Stomach smooth muscle (tissue), 2 donors: Measurements from ENCODE around the gene CYP24A1.
A peak's percentile ranks its signal among the peaks of the same experiment; 100 is the strongest.

ENCODE experiments used
- H3K27ac ChIP-seq: one replicate; pipeline ENCODE4 v1.7.0; 2013; ENCODE audit warnings: mild to moderate bottlenecking, low read length, inconsistent platforms
- H3K27me3 ChIP-seq, 2 donors: one replicate each; pipeline ENCODE4 v1.7.0; 2013; ENCODE audit warnings: low read length in 2 of 2; ENCODE audit not compliant: insufficient read depth in 2 of 2, control insufficient read depth in 1 of 2
- H3K36me3 ChIP-seq, 2 donors: one replicate each; pipeline ENCODE4 v1.7.0; 2013; ENCODE audit warnings: low read length in 2 of 2; ENCODE audit not compliant: control insufficient read depth in 2 of 2, insufficient read depth in 2 of 2
- H3K4me1 ChIP-seq: one replicate; pipeline ENCODE4 v1.7.0; 2013; ENCODE audit warnings: low read length; ENCODE audit not compliant: control insufficient read depth, insufficient read depth
- H3K4me3 ChIP-seq, 2 donors: one replicate each; pipeline ENCODE4 v1.7.0; 2013; ENCODE audit warnings: low read length in 2 of 2
- H3K9ac ChIP-seq, 2 donors: one replicate each; pipeline ENCODE4 v1.7.0; 2013; ENCODE audit warnings: low read length in 2 of 2, mild to moderate bottlenecking in 1 of 2
- H3K9me3 ChIP-seq, 2 donors: one replicate each; pipeline ENCODE4 v1.7.0; 2013; ENCODE audit warnings: low read length in 2 of 2; ENCODE audit not compliant: control insufficient read depth in 2 of 2
- donor health status: healthy.
- donor health status: Pancreatic carcinoma.

Gene CYP24A1

DNA sequence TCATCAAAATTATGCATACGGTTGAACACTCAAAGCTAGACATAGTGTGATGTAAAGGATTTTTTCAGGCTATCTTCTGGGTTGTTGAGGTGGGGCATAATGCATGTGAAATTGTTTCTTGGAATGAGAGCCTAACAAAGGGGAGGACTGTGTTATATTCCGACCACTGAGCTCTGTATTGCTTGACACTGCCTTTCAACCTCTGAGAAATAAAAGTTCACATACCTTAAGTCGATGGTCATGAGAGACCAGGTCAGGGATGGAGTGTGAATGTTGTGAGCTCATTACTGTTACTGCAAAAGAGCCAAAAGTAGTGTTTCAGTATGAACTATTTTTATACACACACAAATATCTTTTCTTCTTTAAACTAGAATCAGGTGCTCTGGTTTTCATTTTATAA is 39.1 kb upstream of the CYP24A1 start:
- Histone ChIP-seq H3K9ac (no peak overlapping the region), H3K27me3 (no peaks in the 10 kb centered on the region), H3K9me3 (no peaks in the 10 kb centered on the region), H3K27ac (no peak overlapping the region), H3K4me3 (no peak overlapping the region), H3K36me3 (peaks cover 3 to 10% of the 10 kb centered on the region in 2 donors), H3K4me1 (peaks cover 9% of the 10 kb centered on the region)

DNA sequence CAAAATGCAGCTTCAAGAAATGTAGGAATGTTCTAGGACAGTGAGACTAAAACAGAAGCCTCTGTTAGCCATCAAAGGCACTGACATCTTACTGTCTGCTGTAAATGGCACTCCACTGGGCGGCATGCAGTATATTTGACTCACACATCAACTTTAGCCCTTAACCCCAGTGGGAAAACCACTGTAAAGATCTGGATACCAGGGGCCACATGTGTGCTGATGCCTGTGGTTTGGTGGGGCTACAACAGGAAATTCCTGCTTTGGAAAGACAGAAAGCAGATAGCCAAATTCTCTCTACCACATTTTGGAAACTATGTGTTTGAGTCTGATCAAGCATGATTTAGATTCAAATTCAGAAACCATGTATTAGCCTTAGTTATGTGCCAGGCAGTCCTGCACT is 38.4 kb upstream of the CYP24A1 start:
- peaks cover 3 to 10% of the 10 kb centered on the region in 2 donors for H3K36me3 ChIP-seq
- H3K27me3 ChIP-seq: no peaks in the 10 kb centered on the region
- no peak overlapping the region for H3K27ac ChIP-seq
- H3K9ac ChIP-seq: no peak overlapping the region
- peaks cover 9% of the 10 kb centered on the region for H3K4me1 ChIP-seq
- H3K9me3 ChIP-seq: no peaks in the 10 kb centered on the region
- no peak overlapping the region for H3K4me3 ChIP-seq

DNA sequence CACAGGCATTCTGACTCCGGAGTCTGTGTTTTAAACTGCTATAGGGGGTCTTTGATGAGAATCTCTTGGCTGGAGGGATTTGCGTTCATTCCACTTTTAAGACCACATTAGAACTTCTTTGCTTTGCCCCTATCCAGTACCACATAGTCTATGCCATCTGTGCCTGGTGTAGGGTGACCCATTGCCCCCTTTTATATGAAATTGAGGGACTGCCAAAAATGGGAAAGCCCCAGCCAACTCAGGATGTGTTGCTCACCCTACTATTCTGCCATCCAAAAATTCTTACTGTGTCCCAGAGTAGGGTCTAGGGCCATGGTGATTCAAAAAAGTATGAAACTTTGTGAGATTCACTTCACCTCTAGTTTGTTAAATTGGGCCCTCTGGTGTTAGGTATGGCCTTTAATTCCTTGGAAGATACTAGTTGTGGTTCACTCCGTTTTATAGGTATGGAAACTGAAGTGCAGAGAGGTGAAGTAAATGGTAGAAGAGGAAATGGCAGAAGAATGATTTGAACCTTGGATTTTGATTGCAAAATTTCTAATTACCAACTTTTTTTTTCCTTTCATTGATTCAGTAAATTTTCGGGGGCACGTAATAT is 35.5 kb upstream of the CYP24A1 start:
- H3K4me3 ChIP-seq: peak overlapping the region; percentile 94 to 96
- peaks cover 9% of the 10 kb centered on the region for H3K4me1 ChIP-seq
- H3K9ac ChIP-seq: peak overlapping the region; percentile 93 to 100
- no peaks in the 10 kb centered on the region for H3K9me3 ChIP-seq
- H3K27ac ChIP-seq: no peak overlapping the region
- H3K36me3 ChIP-seq: no peaks in the 10 kb centered on the region
- H3K27me3 ChIP-seq: no peaks in the 10 kb centered on the region

GRCh38 chr20:54208548-54209176 is 34.9 kb upstream of the CYP24A1 start:
- Histone ChIP-seq H3K4me1 (peaks cover 9% of the 10 kb centered on the region), H3K27me3 (no peaks in the 10 kb centered on the region), H3K27ac (peak overlapping the region; percentile 98), H3K9me3 (no peaks in the 10 kb centered on the region), H3K36me3 (no peaks in the 10 kb centered on the region), H3K9ac (peak overlapping the region; percentile 93 to 100), H3K4me3 (peak overlapping the region; percentile 94 to 96)

GRCh38 chr20:54207743-54208547 is 34.2 kb upstream of the CYP24A1 start, which contains the start of gene PFDN4:
TSS of gene PFDN4 (plus strand) at chr20:54208087. CDS start at chr20:54208101, 14 bp downstream.
- no peaks in the 10 kb centered on the region for H3K9me3 ChIP-seq
- peak within 1 kb of the TSS; percentile 94 to 96 for H3K4me3 ChIP-seq
- peaks cover 9% of the 10 kb centered on the region for H3K4me1 ChIP-seq
- H3K36me3 ChIP-seq: no peaks in the 10 kb centered on the region
- H3K9ac ChIP-seq: peak within 1 kb of the TSS; percentile 93 to 100
- H3K27ac ChIP-seq: peak within 1 kb of the TSS; percentile 98
- no peaks in the 10 kb centered on the region for H3K27me3 ChIP-seq

DNA sequence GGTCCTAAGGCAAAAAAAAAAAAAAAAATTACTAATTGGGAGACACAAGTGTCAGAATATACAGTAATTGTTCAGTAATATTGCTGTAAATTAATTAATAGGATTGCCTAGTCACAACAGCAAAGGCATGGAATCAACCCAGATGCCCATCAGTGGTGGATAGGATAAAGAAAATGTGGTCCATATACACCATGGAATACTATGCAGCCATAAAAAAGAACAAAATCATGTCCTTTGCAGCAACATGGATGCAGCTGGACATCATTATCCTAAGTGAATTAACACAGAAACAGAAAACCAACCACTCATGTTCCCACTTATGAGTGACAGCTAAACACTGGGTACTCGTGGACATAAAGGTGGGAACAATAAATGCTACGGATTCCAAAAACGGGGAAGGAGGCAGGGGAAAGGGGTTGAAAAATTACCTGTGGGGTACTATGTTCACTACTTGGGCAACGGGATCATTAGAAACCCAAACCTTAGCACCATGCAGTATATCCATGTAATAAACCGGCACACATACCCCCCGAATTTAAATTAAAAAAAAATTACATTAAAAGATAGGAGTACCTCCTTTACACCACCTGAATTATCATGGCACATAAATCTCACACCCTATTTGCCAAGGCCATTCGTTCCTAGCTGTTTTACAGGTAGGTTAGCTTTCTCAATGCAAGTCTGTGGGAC is 33.4 kb upstream of the CYP24A1 start:
- Histone ChIP-seq H3K27me3 (no peaks in the 10 kb centered on the region), H3K4me3 (peak overlapping the region in 1 of 2 donors; percentile 96), H3K27ac (peak overlapping the region; percentile 98), H3K36me3 (no peaks in the 10 kb centered on the region), H3K9me3 (no peaks in the 10 kb centered on the region), H3K9ac (no peak overlapping the region), H3K4me1 (peaks cover 9% of the 10 kb centered on the region)

DNA sequence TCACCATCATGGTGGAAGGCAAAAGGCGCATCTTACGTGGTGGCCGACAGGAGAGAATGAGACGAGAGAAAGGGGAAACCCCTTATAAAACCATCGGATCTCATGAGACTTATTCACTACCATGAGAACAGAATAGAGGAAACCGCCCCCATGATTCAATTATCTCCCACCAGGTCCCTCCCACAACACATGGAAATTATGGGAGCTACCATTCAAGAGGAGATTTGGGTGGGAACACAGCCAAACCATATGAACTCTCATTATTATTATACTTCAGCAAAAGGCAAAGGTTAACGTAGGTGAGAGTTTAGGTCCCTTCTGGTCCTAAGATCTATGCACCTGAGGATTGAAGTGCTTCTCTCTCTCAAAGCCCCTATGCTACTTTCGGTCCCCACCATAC is 31.7 kb upstream of the CYP24A1 start:
- H3K27ac ChIP-seq: no peak overlapping the region
- H3K27me3 ChIP-seq: no peaks in the 10 kb centered on the region
- no peak overlapping the region for H3K9ac ChIP-seq
- no peaks in the 10 kb centered on the region for H3K36me3 ChIP-seq
- H3K4me1 ChIP-seq: peaks cover 9% of the 10 kb centered on the region
- H3K4me3 ChIP-seq: no peak overlapping the region
- no peaks in the 10 kb centered on the region for H3K9me3 ChIP-seq

- Histone ChIP-seq H3K4me3 (no peak overlapping the region), H3K27me3 (no peaks in the 10 kb centered on the region), H3K36me3 (no peaks in the 10 kb centered on the region), H3K4me1 (peaks cover 9% of the 10 kb centered on the region), H3K9ac (no peak overlapping the region), H3K9me3 (no peaks in the 10 kb centered on the region), H3K27ac (no peak overlapping the region)
Measured at GRCh38 chr20:54204481-54204880, 30.7 kb upstream of the CYP24A1 start.

DNA sequence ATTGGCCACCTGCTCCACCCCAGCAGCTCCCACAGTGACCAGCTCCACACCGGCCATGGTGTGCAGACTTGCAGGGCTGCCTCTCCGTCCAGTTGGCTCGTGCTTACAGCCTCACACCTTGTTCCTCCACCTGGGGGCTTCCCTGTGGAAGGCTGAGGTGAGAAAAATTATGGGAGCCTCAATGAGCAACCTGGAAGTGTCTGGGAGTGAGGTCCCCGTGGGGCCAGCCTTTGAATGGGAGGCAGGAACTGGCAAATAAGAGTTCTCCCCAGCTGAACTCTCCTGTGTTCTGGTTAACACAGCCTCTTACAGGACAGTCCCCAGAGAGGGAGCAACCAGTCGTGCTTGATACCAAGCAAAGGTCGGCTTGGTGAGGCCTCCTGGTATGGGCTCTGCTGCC is 30.3 kb upstream of the CYP24A1 start:
- Histone ChIP-seq H3K4me1 (peaks cover 5% of the 10 kb centered on the region), H3K27me3 (no peaks in the 10 kb centered on the region), H3K36me3 (no peaks in the 10 kb centered on the region), H3K9me3 (no peaks in the 10 kb centered on the region), H3K27ac (no peak overlapping the region), H3K9ac (no peak overlapping the region), H3K4me3 (no peak overlapping the region)

DNA sequence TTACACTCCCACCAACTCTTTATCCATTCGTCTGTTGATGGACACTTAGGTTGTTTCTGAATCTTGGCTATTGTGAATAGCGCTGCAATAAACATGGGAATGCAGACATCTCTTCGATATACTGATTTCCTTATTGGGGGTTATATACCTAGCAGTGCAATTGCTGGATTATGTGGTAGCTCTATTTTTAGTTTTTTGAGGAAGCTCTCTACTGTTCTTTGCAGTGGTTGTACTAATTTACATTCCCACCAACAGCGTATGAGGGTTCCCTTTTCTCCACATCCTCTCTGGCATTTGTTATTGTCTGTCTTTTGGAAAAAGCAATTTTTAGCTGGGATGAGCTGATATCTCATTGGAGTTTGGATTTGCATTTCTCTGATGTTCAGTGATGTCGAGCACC is 29.5 kb upstream of the CYP24A1 start:
- H3K27me3 ChIP-seq: no peaks in the 10 kb centered on the region
- H3K9me3 ChIP-seq: no peaks in the 10 kb centered on the region
- H3K4me3 ChIP-seq: no peak overlapping the region
- no peaks in the 10 kb centered on the region for H3K4me1 ChIP-seq
- no peak overlapping the region for H3K9ac ChIP-seq
- no peaks in the 10 kb centered on the region for H3K36me3 ChIP-seq
- H3K27ac ChIP-seq: no peak overlapping the region
